ENCODE data around the gene TSPAN9.

Gene TSPAN9

GRCh38 chr12:3200032-3200617 lies 122.9 kb downstream of the TSPAN9 start:
- no peak for DNase-seq (ENCODE audit: low read depth)
- TF ChIP-seq, protein P1, sequence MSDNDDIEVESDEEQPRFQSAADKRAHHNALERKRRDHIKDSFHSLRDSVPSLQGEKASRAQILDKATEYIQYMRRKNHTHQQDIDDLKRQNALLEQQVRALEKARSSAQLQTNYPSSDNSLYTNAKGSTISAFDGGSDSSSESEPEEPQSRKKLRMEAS (IDR thresholded peaks at IDR 0.05; ENCODE audit: low read depth, low read length): no peak
- TF ChIP-seq CTCF (IDR thresholded peaks at IDR 0.05; ENCODE audit: low read depth, low read length) (no peak), MYC (IDR thresholded peaks at IDR 0.05; ENCODE audit: low read depth, low read length) (no peak), POLR2A (IDR thresholded peaks at IDR 0.05; ENCODE audit: extremely low read depth, insufficient read length) (no peak)
- H3K4me3 ChIP-seq (ENCODE audit: low read depth, low read length): no peak overlapping the region

DNA sequence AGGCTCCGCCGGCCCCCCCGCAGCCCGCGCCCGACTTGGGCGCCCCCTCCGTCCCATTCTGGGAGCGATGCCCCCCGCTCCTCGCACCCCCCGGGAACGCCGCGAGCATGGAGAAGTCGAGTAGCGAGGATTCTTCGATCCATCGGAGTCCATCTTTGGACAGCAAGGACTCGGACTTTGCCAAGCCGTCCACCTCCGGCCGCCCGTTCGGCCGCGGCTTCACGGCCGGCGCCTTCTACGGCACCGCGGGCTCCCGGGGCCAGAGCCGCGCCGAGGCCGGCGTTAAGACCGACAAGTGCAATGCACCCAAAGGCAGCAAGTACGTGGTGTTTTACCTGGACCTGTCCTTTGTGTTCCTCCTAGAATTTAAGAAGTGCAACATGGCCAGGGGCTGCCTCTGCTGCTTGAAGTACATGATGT lies 123.6 kb downstream of the TSPAN9 start:
- no peak for TF ChIP-seq MYC (IDR thresholded peaks at IDR 0.05; ENCODE audit: low read depth, low read length)
- DNase-seq (ENCODE audit: low read depth): no peak
- H3K4me3 ChIP-seq (ENCODE audit: low read depth, low read length): no peak overlapping the region

DNA sequence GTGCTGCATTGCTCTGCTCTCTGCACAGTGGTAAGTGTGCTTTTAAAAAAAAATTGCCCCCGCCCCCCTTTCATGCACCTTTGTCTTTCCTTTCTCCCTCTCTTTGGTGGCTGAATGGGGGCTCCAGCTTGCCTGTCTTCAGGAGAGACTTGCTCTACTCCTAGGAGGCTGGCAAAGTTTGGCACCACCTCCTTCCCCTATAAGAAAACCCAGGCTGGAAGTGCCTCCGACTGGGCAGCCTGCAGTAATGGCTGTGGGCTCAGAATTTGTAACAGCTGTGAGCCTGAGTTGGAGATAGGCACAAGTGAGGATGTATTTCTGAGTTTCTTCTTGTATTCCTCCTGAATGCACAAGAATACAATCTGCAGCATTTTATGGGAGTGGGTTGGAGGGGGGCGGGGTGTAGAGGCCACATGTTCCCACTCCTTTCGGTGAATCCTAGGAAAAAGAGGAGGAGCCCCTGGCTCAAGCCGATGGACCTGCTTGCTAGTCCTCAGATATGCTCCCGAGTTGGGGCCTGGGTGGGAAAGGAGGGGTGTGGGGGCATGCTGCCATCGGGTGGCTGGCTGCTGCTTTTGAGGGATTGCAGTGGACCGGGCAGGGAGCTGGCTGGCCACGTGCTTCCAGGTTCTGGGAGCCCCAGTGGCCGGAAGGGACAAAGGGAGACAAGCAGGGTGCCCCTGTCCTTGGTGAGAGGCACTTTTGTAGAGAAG lies 124.3 kb downstream of the TSPAN9 start:
- DNase-seq (ENCODE audit: low read depth): no peak
- TF ChIP-seq CTCF (IDR thresholded peaks at IDR 0.05; ENCODE audit: low read depth, low read length) (no peak), MYC (IDR thresholded peaks at IDR 0.05; ENCODE audit: low read depth, low read length) (no peak), POLR2A (IDR thresholded peaks at IDR 0.05; ENCODE audit: extremely low read depth, insufficient read length) (no peak)
- TF ChIP-seq, protein P1 (IDR thresholded peaks at IDR 0.05; ENCODE audit: low read depth, low read length): no peak
- no peak overlapping the region for H3K4me3 ChIP-seq (ENCODE audit: low read depth, low read length)

GRCh38 chr12:3202096-3202495 lies 124.9 kb downstream of the TSPAN9 start:
- H3K4me3 ChIP-seq (ENCODE audit: low read depth, low read length): no peak overlapping the region
- TF ChIP-seq MYC (IDR thresholded peaks at IDR 0.05; ENCODE audit: low read depth, low read length): no peak
- TF ChIP-seq, protein P1 (IDR thresholded peaks at IDR 0.05; ENCODE audit: low read depth, low read length): no peak
- TF ChIP-seq CTCF (IDR thresholded peaks at IDR 0.05; ENCODE audit: low read depth, low read length): no peak
- TF ChIP-seq POLR2A (IDR thresholded peaks at IDR 0.05; ENCODE audit: extremely low read depth, insufficient read length): no peak
- no peak for DNase-seq (ENCODE audit: low read depth)

- no peak overlapping the region for H3K4me3 ChIP-seq (ENCODE audit: low read depth, low read length)
- TF ChIP-seq MYC (IDR thresholded peaks at IDR 0.05; ENCODE audit: low read depth, low read length): no peak
- no peak for TF ChIP-seq POLR2A (IDR thresholded peaks at IDR 0.05; ENCODE audit: extremely low read depth, insufficient read length)
- TF ChIP-seq, protein P1 (IDR thresholded peaks at IDR 0.05; ENCODE audit: low read depth, low read length): no peak; the same call in 1 of the 2 replicates
- peak; percentile 87 for TF ChIP-seq CTCF (IDR thresholded peaks at IDR 0.05; ENCODE audit: low read depth, low read length)
- peak; percentile 49 for DNase-seq (ENCODE audit: low read depth)
These were observed 125.7 kb downstream of the TSPAN9 start for GRCh38 chr12:3202734-3203446.

- TF ChIP-seq POLR2A (IDR thresholded peaks at IDR 0.05; ENCODE audit: extremely low read depth, insufficient read length): no peak
- no peak for TF ChIP-seq MYC (IDR thresholded peaks at IDR 0.05; ENCODE audit: low read depth, low read length)
- no peak for TF ChIP-seq CTCF (IDR thresholded peaks at IDR 0.05; ENCODE audit: low read depth, low read length)
- TF ChIP-seq, protein P1 (IDR thresholded peaks at IDR 0.05; ENCODE audit: low read depth, low read length): no peak
- DNase-seq (ENCODE audit: low read depth): no peak
- no peak overlapping the region for H3K4me3 ChIP-seq (ENCODE audit: low read depth, low read length)
These were observed 126.5 kb downstream of the TSPAN9 start for GRCh38 chr12:3203713-3204112.

All from NB4 (cell line).